Gastrocnemius medialis (tissue), 4 donors: ENCODE data around the gene P4HA1. TPM values are rescaled to one million over a fixed set of nuclear protein-coding genes. Genes with fewer than 3 reads are reported as not detected.

Experiments used
- ATAC-seq, 2 donors: fragments of 150-250 bp; one replicate each; pipeline ENCODE4 v1.9.1; 2016
- DNase-seq, 2 donors: peaks; one replicate each; pipeline ENCODE4 v3.0.0-alpha.2; 2019
- H3K27ac ChIP-seq, 4 donors: fragments of 200-600 bp; sonication (generic); 1 replicate in 1 of 4; 2 replicates in 3 of 4; pipeline ENCODE4 v1.5.1; 2016 to 2018; ENCODE audit warnings: mild to moderate bottlenecking in 2 of 4, moderate library complexity in 1 of 4
- H3K27me3 ChIP-seq, 3 donors: fragments of 200-600 bp; sonication (generic) in 2 of 3; 1 replicate in 1 of 3; 2 replicates in 2 of 3; pipeline versions ENCODE4 v1.5.1 to v1.6.0; 2016 to 2019; ENCODE audit warnings: mild to moderate bottlenecking in 1 of 3, moderate library complexity in 1 of 3
- H3K36me3 ChIP-seq, 2 donors: fragments of 200-600 bp; sonication (generic) in 1 of 2; one replicate each; pipeline ENCODE4 v1.5.1; 2017 to 2018
- H3K4me1 ChIP-seq, 2 donors: fragments of 200-600 bp; sonication (generic) in 1 of 2; one replicate each; pipeline ENCODE4 v1.5.1; 2016 to 2017; ENCODE audit warnings: mild to moderate bottlenecking in 2 of 2
- H3K4me3 ChIP-seq, 4 donors: fragments of 200-600 bp; sonication (generic) in 3 of 4; 1 replicate in 1 of 4; 2 replicates in 3 of 4; pipeline ENCODE4 v1.5.1; 2016 to 2019; ENCODE audit warnings: mild to moderate bottlenecking in 2 of 4
- H3K9me3 ChIP-seq, 3 donors: fragments of 200-600 bp; sonication (generic) in 2 of 3; 1 replicate in 1 of 3; 2 replicates in 2 of 3; pipeline ENCODE4 v1.5.1; 2016 to 2019
- CTCF ChIP-seq, 5 experiments: fragments of 450-650 bp in 3 of 5; fragments of 200-600 bp in 2 of 5; sonication (generic) in 2 of 5; IDR thresholded peaks in 4 of 5; conservative IDR thresholded peaks in 1 of 5; 1 replicate in 4 of 5; 2 replicates in 1 of 5; pipeline ENCODE4 v1.5.1; 2016 to 2019; ENCODE audit warnings: antibody characterized with exemption in 5 of 5, mild to moderate bottlenecking in 3 of 5, moderate library complexity in 3 of 5
- POLR2A ChIP-seq, 2 donors: fragments of 450-650 bp; IDR thresholded peaks; one replicate each; pipeline ENCODE4 v1.6.1; 2017; ENCODE audit warnings: antibody characterized with exemption in 2 of 2, mild to moderate bottlenecking in 2 of 2, moderate library complexity in 2 of 2
- in situ Hi-C, 4 donors: fragments of 200-750 bp; cut with MboI; loops; one replicate each; pipeline versions ENCODE4 v1.15.0 to v1.8.0; 2017; ENCODE audit warnings: low sequenced_read_pairs in 4 of 4
- intact Hi-C: fragments of 100-400 bp; cut with DNase I; formaldehyde crosslinking; loops from one replicate; pipeline ENCODE4 v1.15.1; 2023; ENCODE audit warnings: low total_unique reads
- total RNA-seq, 4 donors: library from RNA; depleted of rRNA; stranded (reverse); fragments of >200 nt; gene quantifications; one replicate each; pipeline versions ENCODE4 v1.1.0 to v1.2.3, GENCODE V29; 2016

The P4HA1 gene
- total RNA-seq, 4 donors from 2014 or later: 65.3 to 348 (median 217) TPM

- peaks cover 54 to 61% of the 10 kb centered on the region in 2 donors for H3K4me1 ChIP-seq
- no peaks in the 10 kb centered on the region for H3K9me3 ChIP-seq
- no peaks in the 10 kb centered on the region for H3K27me3 ChIP-seq
- in situ Hi-C loops: loop anchor here in 2 of 4 donors (10.0 kb wide), 1 partner anchor 70 kb away; the partner anchor contains the start of genes ECD (in 2 of the 2) and FAM149B1 (in 2 of the 2)
- ATAC-seq (no peak), DNase-seq (no peak)
- peaks cover 0 to 1% of the 10 kb centered on the region in 2 donors for H3K36me3 ChIP-seq
- TF ChIP-seq CTCF (IDR thresholded peaks at IDR 0.05 in 4 of 5, conservative IDR thresholded peaks at IDR 0.05 in 1 of 5) (no peak), POLR2A (IDR thresholded peaks at IDR 0.05) (no peak)
- peak overlapping the region; percentile 91 to 100 (median 96) for H3K27ac ChIP-seq
- H3K4me3 ChIP-seq: peak overlapping the region; percentile 83 to 99 (median 94)
- intact Hi-C loops: loop anchor here (5.0 kb wide), 1 partner anchor 157 kb away; the partner anchor contains the start of gene MRPS16
Observed at GRCh38 chr10:73094986-73095480, 1.6 kb downstream of the P4HA1 start.

- ATAC-seq (no peak), DNase-seq (no peak)
- Histone ChIP-seq H3K4me1 (peaks cover 52 to 61% of the 10 kb centered on the region in 2 donors), H3K4me3 (peak overlapping the region; percentile 83 to 99 (median 94)), H3K36me3 (peaks cover 0 to 6% of the 10 kb centered on the region in 2 donors), H3K9me3 (no peaks in the 10 kb centered on the region), H3K27me3 (no peaks in the 10 kb centered on the region), H3K27ac (peak overlapping the region; percentile 91 to 100 (median 96))
- intact Hi-C loops: no loop called here
- TF ChIP-seq POLR2A (IDR thresholded peaks at IDR 0.05) (no peak), CTCF (IDR thresholded peaks at IDR 0.05 in 4 of 5, conservative IDR thresholded peaks at IDR 0.05 in 1 of 5) (no peak)
- in situ Hi-C loops: loop anchor here in 2 of 4 donors (10.0 kb wide), 1 partner anchor 71 kb away; the partner anchor contains the start of genes ECD (in 2 of the 2) and FAM149B1 (in 2 of the 2)
Observed at GRCh38 chr10:73093922-73094850, 2.5 kb downstream of the P4HA1 start.

- no peak for ATAC-seq
- Histone ChIP-seq H3K27me3 (no peaks in the 10 kb centered on the region), H3K4me3 (peak overlapping the region in 1 of 4 donors; percentile 90), H3K27ac (peak overlapping the region; percentile 47 to 71 (median 58)), H3K36me3 (peaks cover 0 to 6% of the 10 kb centered on the region in 2 donors), H3K4me1 (peaks cover 51 to 60% of the 10 kb centered on the region in 2 donors), H3K9me3 (no peaks in the 10 kb centered on the region)
- in situ Hi-C loops (loop anchor here in 2 of 4 donors (10.0 kb wide), 1 partner anchor 72 kb away; the partner anchor contains the start of genes ECD (in 2 of the 2) and FAM149B1 (in 2 of the 2)), intact Hi-C loops (no loop called here)
- no peak for DNase-seq
- no peak for TF ChIP-seq POLR2A (IDR thresholded peaks at IDR 0.05)
- no peak for TF ChIP-seq CTCF (IDR thresholded peaks at IDR 0.05 in 4 of 5, conservative IDR thresholded peaks at IDR 0.05 in 1 of 5)
Observed at GRCh38 chr10:73092830-73093229, 3.8 kb downstream of the P4HA1 start.

GRCh38 chr10:73088304-73088703 is 8.4 kb downstream of the P4HA1 start:
- H3K9me3 ChIP-seq: no peaks in the 10 kb centered on the region
- no peak for TF ChIP-seq CTCF (IDR thresholded peaks at IDR 0.05 in 4 of 5, conservative IDR thresholded peaks at IDR 0.05 in 1 of 5)
- TF ChIP-seq POLR2A (IDR thresholded peaks at IDR 0.05): no peak
- no peak for ATAC-seq
- H3K27ac ChIP-seq: peak overlapping the region; percentile 46 to 73 (median 61)
- no peaks in the 10 kb centered on the region for H3K27me3 ChIP-seq
- in situ Hi-C loops (no loop called here), intact Hi-C loops (no loop called here)
- no peak for DNase-seq
- H3K4me1 ChIP-seq: peaks cover 54 to 71% of the 10 kb centered on the region in 2 donors
- no peak overlapping the region for H3K4me3 ChIP-seq
- peaks cover 0 to 6% of the 10 kb centered on the region in 2 donors for H3K36me3 ChIP-seq
